ENCODE measurements around the gene PEX14.
"Not testable (repeated sequence)": the region's sequence is repeated elsewhere in the genome, so short reads cannot be mapped to it uniquely, and the experiment has no call there.

PEX14 gene

GRCh38 chr1:10474613-10475507, at the start of gene PEX14:
Gene PEX14, plus strand, starts transcription at chr1:10474950. Its CDS starts 17 bp downstream, at chr1:10474967.
- peak; percentile 94 for DNase-seq (ENCODE audit: low spot score)

- DNase-seq (ENCODE audit: low spot score) = not testable (repeated sequence)
These were observed 48.8 kb upstream of the PEX14 start for GRCh38 chr1:10425826-10426534.

GRCh38 chr1:10426535-10426848, 48.3 kb upstream of the PEX14 start:
- not testable (repeated sequence) for DNase-seq (ENCODE audit: low spot score)

GRCh38 chr1:10428984-10429383, 45.8 kb upstream of the PEX14 start:
- no peak for DNase-seq (ENCODE audit: low spot score)

- no peak for DNase-seq (ENCODE audit: low spot score)
These were observed 44.9 kb upstream of the PEX14 start for GRCh38 chr1:10429868-10430215.

GRCh38 chr1:10430216-10431069, 44.3 kb upstream of the PEX14 start, which contains the start of gene CENPS:
Gene CENPS, plus strand, starts transcription at chr1:10430433. Its CDS starts 85 bp downstream, at chr1:10430518.
- DNase-seq (ENCODE audit: low spot score) = peak; percentile 96

- DNase-seq (ENCODE audit: low spot score) = no peak
These were observed 43.5 kb upstream of the PEX14 start for GRCh38 chr1:10431070-10431730.

GRCh38 chr1:10432910-10433700, 41.6 kb upstream of the PEX14 start:
- no peak for DNase-seq (ENCODE audit: low spot score)

GRCh38 chr1:10433790-10434189, 41.0 kb upstream of the PEX14 start:
- no peak for DNase-seq (ENCODE audit: low spot score)

- no peak for DNase-seq (ENCODE audit: low spot score)
These were observed 40.2 kb upstream of the PEX14 start for GRCh38 chr1:10434590-10434989.

GRCh38 chr1:10437052-10437451, 37.7 kb upstream of the PEX14 start:
- DNase-seq (ENCODE audit: low spot score) = no peak

GRCh38 chr1:10438677-10439163, 36.0 kb upstream of the PEX14 start:
- no peak for DNase-seq (ENCODE audit: low spot score)

- DNase-seq (ENCODE audit: low spot score) = no peak
These were observed 34.4 kb upstream of the PEX14 start for GRCh38 chr1:10440305-10440704.

- no peak for DNase-seq (ENCODE audit: low spot score)
These were observed 34.0 kb upstream of the PEX14 start for GRCh38 chr1:10440794-10441193.

GRCh38 chr1:10444248-10444647, 30.5 kb upstream of the PEX14 start:
- no peak for DNase-seq (ENCODE audit: low spot score)

- DNase-seq (ENCODE audit: low spot score) = no peak
These were observed 29.9 kb upstream of the PEX14 start for GRCh38 chr1:10444795-10445397.

- DNase-seq (ENCODE audit: low spot score) = no peak
These were observed 27.8 kb upstream of the PEX14 start for GRCh38 chr1:10446790-10447422.

- no peak for DNase-seq (ENCODE audit: low spot score)
These were observed 25.0 kb upstream of the PEX14 start, which contains the start of gene CORT for GRCh38 chr1:10449751-10450150. Gene CORT, plus strand, starts transcription at chr1:10450031. Its CDS starts 193 bp downstream, at chr1:10450224.

- DNase-seq (ENCODE audit: low spot score) = no peak
These were observed 24.5 kb upstream of the PEX14 start for GRCh38 chr1:10450156-10450814.

Measured in ecto neural progenitor cell (in vitro differentiated cells).